ENCODE results near the gene EFEMP1. TPM values are rescaled to one million over a fixed set of nuclear protein-coding genes. Genes with fewer than 3 reads are reported as not detected.

EFEMP1 gene
- total RNA-seq, 1 experiment from 2014 or later = 0.34 TPM

- no peaks in the 10 kb centered on the region for H3K36me3 ChIP-seq (ENCODE audit: control insufficient read depth in 1 of 2, insufficient read depth in 2 of 2, low read length in 2 of 2)
- ATAC-seq (no peak), DNase-seq (ENCODE audit: low read depth, low spot score) (no peak)
These were observed 46.5 kb downstream of the EFEMP1 start for GRCh38 chr2:55877087-55877436.

GRCh38 chr2:55876429-55877086, 47.0 kb downstream of the EFEMP1 start:
- H3K9me2 ChIP-seq (ENCODE audit: insufficient read depth) = no peaks in the 10 kb centered on the region
- no peaks in the 10 kb centered on the region for H3K36me3 ChIP-seq (ENCODE audit: control insufficient read depth in 1 of 2, insufficient read depth in 2 of 2, low read length in 2 of 2)
- no TSS peak for BruUV-seq (replicated peaks)
- RAD21 ChIA-PET (ENCODE audit: low non-redundant PET in 1 of 2, low total read pairs in 2 of 2, uncharacterized antibody in 2 of 2, unreplicated experiment in 2 of 2) = no interaction called here
- H3K27me3 ChIP-seq (ENCODE audit: insufficient read depth, low read length) = no peaks in the 10 kb centered on the region
- no peak overlapping the region for H3K9ac ChIP-seq (ENCODE audit: low read length)
- CTCF ChIA-PET = no interaction called here
- DNase-seq (ENCODE audit: low read depth, low spot score) (no peak), ATAC-seq (no peak)
- intact Hi-C loops (cut with micrococcal nuclease) = no loop called here
- H3K9me3 ChIP-seq (ENCODE audit: control insufficient read depth in 1 of 2, insufficient read depth in 1 of 2, low read depth in 1 of 2, low read length in 2 of 2) = no peaks in the 10 kb centered on the region
- no peak overlapping the region for H2AFZ ChIP-seq (ENCODE audit: low read depth, low read length, poor library complexity, severe bottlenecking)
- POLR2A ChIA-PET = no interaction called here
- no peaks in the 10 kb centered on the region for H3K79me2 ChIP-seq (ENCODE audit: insufficient read depth, low read length)
- no peak for TF ChIP-seq RAD21 (IDR thresholded peaks at IDR 0.05; ENCODE audit: low read depth)
- TF ChIP-seq SIN3A (IDR thresholded peaks at IDR 0.05; ENCODE audit: low read depth) = no peak
- no peak for TF ChIP-seq ATF3 (IDR thresholded peaks at IDR 0.05)
- TF ChIP-seq ZFX (IDR thresholded peaks at IDR 0.05) = no peak
- no peak for TF ChIP-seq JUND (IDR thresholded peaks at IDR 0.05)
- TF ChIP-seq POLR2A (IDR thresholded peaks at IDR 0.05; ENCODE audit: borderline replicate concordance, extremely low read depth, insufficient read depth, insufficient read length) = no peak
- TF ChIP-seq TCF7L2 (IDR thresholded peaks at IDR 0.05; ENCODE audit: borderline replicate concordance, extremely low read depth, insufficient read depth, insufficient read length) = no peak
- no peak for TF ChIP-seq ZNF274 (IDR thresholded peaks at IDR 0.05; ENCODE audit: low read depth, low read length)
- no peak for TF ChIP-seq ELF1 (IDR thresholded peaks at IDR 0.05; ENCODE audit: borderline replicate concordance, low read depth)
- TF ChIP-seq SP1 (IDR thresholded peaks at IDR 0.05; ENCODE audit: low read depth) = no peak
- TF ChIP-seq FOSL1 (IDR thresholded peaks at IDR 0.05; ENCODE audit: low read depth) = no peak
- TF ChIP-seq CTCF (IDR thresholded peaks at IDR 0.05 in 2 of 3, conservative IDR thresholded peaks at IDR 0.05 in 1 of 3; ENCODE audit: borderline replicate concordance in 1 of 3, insufficient read depth in 1 of 3, low read depth in 2 of 3, low read length in 2 of 3) = no peak
- H3K4me3 ChIP-seq (replicated peaks in 1 of 2; ENCODE audit: low read depth in 1 of 2, low read length in 2 of 2) = no peak overlapping the region
- H3K4me2 ChIP-seq (ENCODE audit: low read length) = no peak overlapping the region
- no peaks in the 10 kb centered on the region for H3K4me1 ChIP-seq (ENCODE audit: control insufficient read depth in 1 of 2, insufficient read depth in 2 of 2, low read length in 2 of 2)
- H4K20me1 ChIP-seq (ENCODE audit: insufficient read depth) = no peaks in the 10 kb centered on the region
- H3K27ac ChIP-seq (ENCODE audit: low read depth, low read length) = no peak overlapping the region

More at GRCh38 chr2:55877087-55877436, 46.5 kb downstream of the EFEMP1 start:
- H3K4me3 ChIP-seq (replicated peaks in 1 of 2; ENCODE audit: low read depth in 1 of 2, low read length in 2 of 2) = no peak overlapping the region
- no peaks in the 10 kb centered on the region for H3K79me2 ChIP-seq (ENCODE audit: insufficient read depth, low read length)
- no peak for TF ChIP-seq YY1 (IDR thresholded peaks at IDR 0.05; ENCODE audit: extremely low read depth, insufficient replicate concordance, low read depth, low read length)
- no peak for TF ChIP-seq ATF3 (IDR thresholded peaks at IDR 0.05)
- no peak for TF ChIP-seq CBX3 (IDR thresholded peaks at IDR 0.05; ENCODE audit: low read depth)
- no peak for TF ChIP-seq SRF (IDR thresholded peaks at IDR 0.05; ENCODE audit: low read depth)
- no peak for TF ChIP-seq EGR1 (IDR thresholded peaks at IDR 0.05; ENCODE audit: low read depth)
- TF ChIP-seq ZFX (IDR thresholded peaks at IDR 0.05) = no peak
- no peak for TF ChIP-seq POLR2A (IDR thresholded peaks at IDR 0.05; ENCODE audit: borderline replicate concordance, extremely low read depth, insufficient read depth, insufficient read length)
- TF ChIP-seq SIN3A (IDR thresholded peaks at IDR 0.05; ENCODE audit: low read depth) = no peak
- no peaks in the 10 kb centered on the region for H4K20me1 ChIP-seq (ENCODE audit: insufficient read depth)
- ChIA-PET CTCF (no interaction called here), POLR2A (no interaction called here), RAD21 (ENCODE audit: low non-redundant PET in 1 of 2, low total read pairs in 2 of 2, uncharacterized antibody in 2 of 2, unreplicated experiment in 2 of 2) (no interaction called here)
- H3K9me3 ChIP-seq (ENCODE audit: control insufficient read depth in 1 of 2, insufficient read depth in 1 of 2, low read depth in 1 of 2, low read length in 2 of 2) = no peaks in the 10 kb centered on the region
- H3K27me3 ChIP-seq (ENCODE audit: insufficient read depth, low read length) = no peaks in the 10 kb centered on the region
- H3K9me2 ChIP-seq (ENCODE audit: insufficient read depth) = no peaks in the 10 kb centered on the region
- BruUV-seq (replicated peaks) = no TSS peak
- H2AFZ ChIP-seq (ENCODE audit: low read depth, low read length, poor library complexity, severe bottlenecking) = no peak overlapping the region
- H3K9ac ChIP-seq (ENCODE audit: low read length) = no peak overlapping the region
- H3K27ac ChIP-seq (ENCODE audit: low read depth, low read length) = no peak overlapping the region
- H3K4me1 ChIP-seq (ENCODE audit: control insufficient read depth in 1 of 2, insufficient read depth in 2 of 2, low read length in 2 of 2) = no peaks in the 10 kb centered on the region
- intact Hi-C loops (cut with micrococcal nuclease) = no loop called here
- H3K4me2 ChIP-seq (ENCODE audit: low read length) = no peak overlapping the region
